Astrocyte (in vitro differentiated cells and primary cell): Measurements from ENCODE around the gene FEM1B.

Experiments
- EZH2 ChIP-seq: IDR thresholded peaks from 2 replicates; pipeline ENCODE4 v1.6.1; 2012; ENCODE audit warnings: mild to moderate bottlenecking, low read length, inconsistent platforms; ENCODE audit not compliant: insufficient read depth
- TF ChIP-seq, protein P1 (sequence below): IDR thresholded peaks from 2 replicates; pipeline ENCODE4 v1.5.1; 2011; ENCODE audit warnings: low read depth, mild to moderate bottlenecking, inconsistent platforms, low read length, moderate library complexity; ENCODE audit not compliant: insufficient read depth

DNA sequence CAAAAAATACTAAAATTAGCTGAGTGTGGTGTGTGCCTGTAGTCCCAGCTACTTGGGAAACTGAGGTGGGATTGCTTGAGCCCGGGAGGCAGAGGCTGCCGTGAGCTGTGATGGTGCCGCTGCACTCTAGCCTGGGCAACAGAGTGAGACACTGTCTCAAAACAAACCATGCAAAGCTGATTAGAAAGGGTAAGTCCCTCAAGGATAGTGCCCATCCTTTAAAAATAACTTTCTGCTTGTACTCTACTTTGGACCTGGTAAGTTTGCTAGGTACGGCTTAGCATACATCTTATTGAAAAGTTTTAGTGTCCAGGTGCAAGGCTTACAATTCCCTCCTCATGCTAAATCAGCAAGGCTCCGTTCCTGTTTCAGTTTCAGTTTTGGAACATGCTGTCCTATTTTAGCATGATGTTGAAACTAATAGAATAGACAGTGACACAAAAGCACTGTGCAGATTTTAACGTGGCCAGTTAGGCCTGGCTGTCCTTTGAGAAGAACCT lies 21.4 kb downstream of the FEM1B start:
- TF ChIP-seq, protein P1, sequence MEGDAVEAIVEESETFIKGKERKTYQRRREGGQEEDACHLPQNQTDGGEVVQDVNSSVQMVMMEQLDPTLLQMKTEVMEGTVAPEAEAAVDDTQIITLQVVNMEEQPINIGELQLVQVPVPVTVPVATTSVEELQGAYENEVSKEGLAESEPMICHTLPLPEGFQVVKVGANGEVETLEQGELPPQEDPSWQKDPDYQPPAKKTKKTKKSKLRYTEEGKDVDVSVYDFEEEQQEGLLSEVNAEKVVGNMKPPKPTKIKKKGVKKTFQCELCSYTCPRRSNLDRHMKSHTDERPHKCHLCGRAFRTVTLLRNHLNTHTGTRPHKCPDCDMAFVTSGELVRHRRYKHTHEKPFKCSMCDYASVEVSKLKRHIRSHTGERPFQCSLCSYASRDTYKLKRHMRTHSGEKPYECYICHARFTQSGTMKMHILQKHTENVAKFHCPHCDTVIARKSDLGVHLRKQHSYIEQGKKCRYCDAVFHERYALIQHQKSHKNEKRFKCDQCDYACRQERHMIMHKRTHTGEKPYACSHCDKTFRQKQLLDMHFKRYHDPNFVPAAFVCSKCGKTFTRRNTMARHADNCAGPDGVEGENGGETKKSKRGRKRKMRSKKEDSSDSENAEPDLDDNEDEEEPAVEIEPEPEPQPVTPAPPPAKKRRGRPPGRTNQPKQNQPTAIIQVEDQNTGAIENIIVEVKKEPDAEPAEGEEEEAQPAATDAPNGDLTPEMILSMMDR, result no peak
- no peak for TF ChIP-seq EZH2
